ENCODE measurements around the gene EFCAB6.

EFCAB6 gene

GRCh38 chr22:43821606-43822425 is 9.7 kb upstream of the EFCAB6 start:
- peak overlapping the region in 1 of 2 donors; percentile 10 for H3K4me3 ChIP-seq (ENCODE audit: low read length in 2 of 2)
- H3K4ac ChIP-seq (ENCODE audit: low read length) = no peak overlapping the region
- no peak overlapping the region for H3K4me2 ChIP-seq (ENCODE audit: insufficient read depth, low read length, poor library complexity, severe bottlenecking)
- H3K9ac ChIP-seq (ENCODE audit: low read depth, low read length, poor library complexity) = peak overlapping the region; percentile 33
- H3K14ac ChIP-seq (ENCODE audit: low read length) = no peak overlapping the region
- H3K36me3 ChIP-seq (replicated peaks in 1 of 2; ENCODE audit: control insufficient read depth in 2 of 2, insufficient read depth in 2 of 2, low read length in 2 of 2) = peaks cover 2 to 17% of the 10 kb centered on the region in 2 donors
- H4K91ac ChIP-seq (ENCODE audit: low read depth, low read length, poor library complexity) = no peak overlapping the region
- H3K4me1 ChIP-seq (ENCODE audit: control insufficient read depth in 2 of 2, insufficient read depth in 1 of 2, low read depth in 1 of 2, low read length in 2 of 2) = peaks cover 9 to 12% of the 10 kb centered on the region in 2 donors
- H4K8ac ChIP-seq (ENCODE audit: low read depth, low read length) = no peak overlapping the region
- H3K27me3 ChIP-seq (ENCODE audit: control insufficient read depth in 3 of 3, insufficient read depth in 3 of 3, low read depth in 1 of 3, low read length in 3 of 3) = no peaks in the 10 kb centered on the region
- peak overlapping the region; percentile 74 for H3K23ac ChIP-seq (ENCODE audit: low read depth, low read length, poor library complexity)
- no peak overlapping the region for H2BK120ac ChIP-seq (ENCODE audit: low read depth, low read length)
- H2AFZ ChIP-seq (ENCODE audit: low read length) = no peak overlapping the region
- no peak overlapping the region for H3K27ac ChIP-seq (replicated peaks; ENCODE audit: low read length)
- no peak overlapping the region for H2BK15ac ChIP-seq (ENCODE audit: low read length)
- peaks cover 0 to 9% of the 10 kb centered on the region in 2 donors for H3K9me3 ChIP-seq (replicated peaks in 1 of 2; ENCODE audit: control insufficient read depth in 2 of 2, insufficient read depth in 1 of 2, low read depth in 1 of 2, low read length in 2 of 2)
- H2AK5ac ChIP-seq (ENCODE audit: low read depth, low read length) = peak overlapping the region; percentile 45
- DNase-seq (ENCODE audit: low spot score) = no peak
- peak overlapping the region; percentile 56 for H2BK5ac ChIP-seq (ENCODE audit: low read length)
- WGBS, 2 donors (ENCODE audit: extremely low coverage in 2 of 2, insufficient read length in 2 of 2, insufficient replicate concordance in 1 of 2) = no CpG with 5 or more reads among the region's 22 CpGs
- H3K79me1 ChIP-seq (ENCODE audit: low read depth, low read length) = peaks cover 2% of the 10 kb centered on the region
- H3K18ac ChIP-seq (ENCODE audit: low read length) = peak overlapping the region; percentile 33
- no peak overlapping the region for H2BK12ac ChIP-seq (ENCODE audit: low read length)

DNA sequence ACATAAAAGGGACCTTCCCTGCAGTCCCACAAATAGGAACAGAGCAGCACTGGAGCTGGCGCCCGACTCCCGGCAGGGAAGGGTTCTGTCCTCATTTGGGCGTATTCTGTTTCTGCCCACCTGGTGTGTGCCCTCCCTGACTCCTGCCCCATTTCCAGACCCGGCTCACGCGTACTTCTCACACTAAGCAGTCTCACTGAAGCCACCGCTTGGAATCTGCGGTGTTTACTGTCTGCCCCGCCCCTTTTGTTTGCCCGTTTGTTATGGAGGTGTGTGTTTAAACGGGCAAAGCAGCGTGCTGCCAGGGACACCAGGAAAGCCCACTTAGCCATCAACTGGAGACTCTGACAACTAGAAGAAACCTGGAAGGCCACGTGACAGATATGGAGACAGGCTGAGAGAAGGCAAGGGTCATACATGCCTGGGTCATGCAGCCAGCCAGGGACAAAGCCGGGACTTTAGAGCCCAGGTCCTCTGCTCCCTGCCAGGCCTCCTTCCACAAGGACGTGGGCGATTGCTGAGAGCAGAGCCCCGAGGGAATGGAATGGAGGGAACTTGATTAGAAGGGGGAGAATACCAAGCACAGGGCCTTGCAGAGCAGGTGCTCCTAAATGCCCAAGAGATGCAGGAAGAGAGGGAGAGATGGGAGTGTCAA is 8.7 kb upstream of the EFCAB6 start:
- no peak overlapping the region for H4K8ac ChIP-seq (ENCODE audit: low read depth, low read length)
- H3K27ac ChIP-seq (replicated peaks; ENCODE audit: low read length) = no peak overlapping the region
- H2BK15ac ChIP-seq (ENCODE audit: low read length) = no peak overlapping the region
- no peak overlapping the region for H3K4me2 ChIP-seq (ENCODE audit: insufficient read depth, low read length, poor library complexity, severe bottlenecking)
- H3K4ac ChIP-seq (ENCODE audit: low read length) = no peak overlapping the region
- no peak overlapping the region for H3K18ac ChIP-seq (ENCODE audit: low read length)
- no peak overlapping the region for H3K9ac ChIP-seq (ENCODE audit: low read depth, low read length, poor library complexity)
- peaks cover 2 to 14% of the 10 kb centered on the region in 2 donors for H3K36me3 ChIP-seq (replicated peaks in 1 of 2; ENCODE audit: control insufficient read depth in 2 of 2, insufficient read depth in 2 of 2, low read length in 2 of 2)
- peak overlapping the region; percentile 64 for H3K14ac ChIP-seq (ENCODE audit: low read length)
- H2BK120ac ChIP-seq (ENCODE audit: low read depth, low read length) = peak overlapping the region; percentile 30
- H3K4me1 ChIP-seq (ENCODE audit: control insufficient read depth in 2 of 2, insufficient read depth in 1 of 2, low read depth in 1 of 2, low read length in 2 of 2) = peaks cover 3 to 11% of the 10 kb centered on the region in 2 donors
- no peaks in the 10 kb centered on the region for H3K27me3 ChIP-seq (ENCODE audit: control insufficient read depth in 3 of 3, insufficient read depth in 3 of 3, low read depth in 1 of 3, low read length in 3 of 3)
- WGBS, 2 donors (ENCODE audit: extremely low coverage in 2 of 2, insufficient read length in 2 of 2, insufficient replicate concordance in 1 of 2) = no CpG with 5 or more reads among the region's 18 CpGs
- no peak overlapping the region for H2AFZ ChIP-seq (ENCODE audit: low read length)
- peaks cover 0 to 9% of the 10 kb centered on the region in 2 donors for H3K9me3 ChIP-seq (replicated peaks in 1 of 2; ENCODE audit: control insufficient read depth in 2 of 2, insufficient read depth in 1 of 2, low read depth in 1 of 2, low read length in 2 of 2)
- no peak overlapping the region for H2BK12ac ChIP-seq (ENCODE audit: low read length)
- H2AK5ac ChIP-seq (ENCODE audit: low read depth, low read length) = peak overlapping the region; percentile 50
- peaks cover 2% of the 10 kb centered on the region for H3K79me1 ChIP-seq (ENCODE audit: low read depth, low read length)
- no peak overlapping the region for H2BK5ac ChIP-seq (ENCODE audit: low read length)
- DNase-seq (ENCODE audit: low spot score) = no peak
- no peak overlapping the region for H4K91ac ChIP-seq (ENCODE audit: low read depth, low read length, poor library complexity)
- no peak overlapping the region for H3K23ac ChIP-seq (ENCODE audit: low read depth, low read length, poor library complexity)
- H3K4me3 ChIP-seq (ENCODE audit: low read length in 2 of 2) = no peak overlapping the region

GRCh38 chr22:43819931-43820640 is 8.0 kb upstream of the EFCAB6 start:
- H2BK5ac ChIP-seq (ENCODE audit: low read length) = no peak overlapping the region
- peaks cover 0 to 9% of the 10 kb centered on the region in 2 donors for H3K36me3 ChIP-seq (replicated peaks in 1 of 2; ENCODE audit: control insufficient read depth in 2 of 2, insufficient read depth in 2 of 2, low read length in 2 of 2)
- no peak overlapping the region for H2BK12ac ChIP-seq (ENCODE audit: low read length)
- H3K4me3 ChIP-seq (ENCODE audit: low read length in 2 of 2) = no peak overlapping the region
- H2AFZ ChIP-seq (ENCODE audit: low read length) = no peak overlapping the region
- H3K9ac ChIP-seq (ENCODE audit: low read depth, low read length, poor library complexity) = no peak overlapping the region
- H3K4ac ChIP-seq (ENCODE audit: low read length) = no peak overlapping the region
- H3K79me1 ChIP-seq (ENCODE audit: low read depth, low read length) = peaks cover 2% of the 10 kb centered on the region
- H2AK5ac ChIP-seq (ENCODE audit: low read depth, low read length) = peak overlapping the region; percentile 50
- no peak overlapping the region for H3K23ac ChIP-seq (ENCODE audit: low read depth, low read length, poor library complexity)
- no peak overlapping the region for H2BK120ac ChIP-seq (ENCODE audit: low read depth, low read length)
- H4K91ac ChIP-seq (ENCODE audit: low read depth, low read length, poor library complexity) = no peak overlapping the region
- H3K27me3 ChIP-seq (ENCODE audit: control insufficient read depth in 3 of 3, insufficient read depth in 3 of 3, low read depth in 1 of 3, low read length in 3 of 3) = no peaks in the 10 kb centered on the region
- H3K27ac ChIP-seq (replicated peaks; ENCODE audit: low read length) = no peak overlapping the region
- H4K8ac ChIP-seq (ENCODE audit: low read depth, low read length) = no peak overlapping the region
- peaks cover 3 to 11% of the 10 kb centered on the region in 2 donors for H3K4me1 ChIP-seq (ENCODE audit: control insufficient read depth in 2 of 2, insufficient read depth in 1 of 2, low read depth in 1 of 2, low read length in 2 of 2)
- no peak overlapping the region for H3K18ac ChIP-seq (ENCODE audit: low read length)
- WGBS, 2 donors (ENCODE audit: extremely low coverage in 2 of 2, insufficient read length in 2 of 2, insufficient replicate concordance in 1 of 2) = no CpG with 5 or more reads among the region's 13 CpGs
- peak overlapping the region; percentile 64 for H3K14ac ChIP-seq (ENCODE audit: low read length)
- H3K4me2 ChIP-seq (ENCODE audit: insufficient read depth, low read length, poor library complexity, severe bottlenecking) = no peak overlapping the region
- peaks cover 0 to 7% of the 10 kb centered on the region in 2 donors for H3K9me3 ChIP-seq (replicated peaks in 1 of 2; ENCODE audit: control insufficient read depth in 2 of 2, insufficient read depth in 1 of 2, low read depth in 1 of 2, low read length in 2 of 2)
- H2BK15ac ChIP-seq (ENCODE audit: low read length) = no peak overlapping the region
- no peak for DNase-seq (ENCODE audit: low spot score)

Measured in neuronal stem cell (in vitro differentiated cells).